Measurements from ENCODE around the gene DCLK2. TPM values are rescaled to one million over a fixed set of nuclear protein-coding genes. Genes with fewer than 3 reads are reported as not detected.

DCLK2 gene
- total RNA-seq: 32.6 TPM
- long read RNA-seq, full-length matches to known transcripts: 13 of 39 reads
- long read RNA-seq, partial matches to known transcripts: 12 of 39 reads
- long read RNA-seq, other reads (novel, unspliced or antisense): 14 of 39 reads

DNA sequence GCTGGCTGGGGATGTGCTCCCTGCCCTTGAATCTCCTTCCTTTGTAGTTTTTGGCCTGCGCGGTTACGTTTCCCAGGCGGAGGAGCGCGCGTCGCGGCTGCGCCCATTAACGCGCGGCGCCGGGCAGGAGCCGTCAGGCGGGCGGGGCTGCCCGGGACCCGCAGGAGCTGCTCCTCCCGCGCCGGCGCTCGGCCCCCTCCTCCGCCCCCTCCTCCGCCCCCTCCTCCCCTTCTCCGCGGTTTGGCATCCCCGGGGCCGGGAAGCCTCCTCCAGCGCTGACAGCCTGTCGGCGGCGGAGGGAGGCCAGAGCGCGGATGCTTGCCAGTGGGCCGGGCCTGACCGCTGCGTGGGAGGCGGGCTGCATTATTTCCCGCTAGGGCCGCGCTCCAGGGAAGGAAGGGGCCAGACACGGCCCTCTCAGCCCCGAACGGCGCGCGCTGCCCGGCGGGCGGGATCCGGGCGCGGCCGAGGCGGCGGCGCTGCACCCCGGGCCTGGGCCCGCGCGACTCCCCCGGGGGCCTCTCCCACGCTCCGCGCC, at the start of gene DCLK2:
Gene DCLK2, plus strand, starts transcription at position 405 of the 538 bp plus-strand sequence. CDS start 583 bp downstream, outside the sequence.
- DNase-seq (ENCODE audit: low spot score): peak; percentile 93
- intact Hi-C loops (cut with DNase I): loop anchor here (5.0 kb wide), 5 partner anchors 39 to 154 kb away; no protein-coding TSS in a partner anchor

DNA sequence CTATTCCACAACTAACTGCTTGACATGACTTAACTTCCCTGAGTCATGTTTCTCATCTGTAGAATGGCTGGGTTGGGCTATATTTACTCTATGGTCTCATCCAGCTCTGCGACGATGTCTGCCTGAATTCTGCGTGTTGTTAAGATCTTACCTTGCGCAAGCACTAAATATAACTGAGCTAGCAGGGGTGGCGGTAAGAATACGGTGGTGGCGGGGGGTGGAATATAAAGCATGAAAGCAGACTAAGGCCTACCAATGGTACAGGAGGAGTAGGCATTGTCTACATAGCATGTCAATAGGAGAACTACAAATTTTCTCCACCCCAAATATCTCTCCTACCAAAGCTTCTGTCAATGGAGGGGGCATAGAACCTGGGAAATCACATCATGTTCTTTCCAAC, 45.7 kb upstream of the DCLK2 start:
- intact Hi-C loops (cut with DNase I): no loop called here
- no peak for DNase-seq (ENCODE audit: low spot score)

GRCh38 chr4:150033081-150033480, 45.2 kb upstream of the DCLK2 start:
- intact Hi-C loops (cut with DNase I): no loop called here
- no peak for DNase-seq (ENCODE audit: low spot score)

- intact Hi-C loops (cut with DNase I): no loop called here
These were observed 44.3 kb upstream of the DCLK2 start for GRCh38 chr4:150033901-150034300.

DNA sequence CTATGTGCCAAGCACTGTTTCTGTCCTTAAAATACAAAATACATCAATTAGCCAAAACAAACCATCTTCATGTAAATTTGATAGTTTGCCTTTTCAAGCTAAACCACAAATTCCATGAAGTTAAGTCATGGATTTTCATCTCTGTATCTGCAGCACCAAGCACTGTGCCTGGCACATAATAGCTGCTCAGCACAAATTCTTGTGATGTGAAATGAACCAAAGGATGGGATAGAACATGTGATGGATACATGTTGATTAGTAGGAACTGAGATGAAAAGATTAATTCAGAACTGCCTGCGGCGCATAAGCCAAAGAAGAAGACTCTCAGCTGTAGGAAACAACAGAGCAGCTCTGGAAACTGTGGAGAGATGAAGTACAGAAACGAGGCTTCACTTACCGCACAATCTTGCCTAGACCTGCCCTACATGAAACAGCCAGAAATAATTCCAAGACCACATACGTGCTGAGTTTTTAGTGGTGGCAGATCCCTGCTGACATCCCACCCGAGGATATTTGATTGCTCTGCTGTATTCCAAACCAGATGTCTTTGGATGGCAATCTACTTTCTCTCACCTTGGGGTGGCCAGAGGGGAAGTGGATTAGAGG, 40.9 kb upstream of the DCLK2 start:
- intact Hi-C loops (cut with DNase I): no loop called here
- no peak for DNase-seq (ENCODE audit: low spot score)

More at GRCh38 chr4:150033901-150034300, 44.3 kb upstream of the DCLK2 start:
- DNase-seq (ENCODE audit: low spot score): no peak

DNA sequence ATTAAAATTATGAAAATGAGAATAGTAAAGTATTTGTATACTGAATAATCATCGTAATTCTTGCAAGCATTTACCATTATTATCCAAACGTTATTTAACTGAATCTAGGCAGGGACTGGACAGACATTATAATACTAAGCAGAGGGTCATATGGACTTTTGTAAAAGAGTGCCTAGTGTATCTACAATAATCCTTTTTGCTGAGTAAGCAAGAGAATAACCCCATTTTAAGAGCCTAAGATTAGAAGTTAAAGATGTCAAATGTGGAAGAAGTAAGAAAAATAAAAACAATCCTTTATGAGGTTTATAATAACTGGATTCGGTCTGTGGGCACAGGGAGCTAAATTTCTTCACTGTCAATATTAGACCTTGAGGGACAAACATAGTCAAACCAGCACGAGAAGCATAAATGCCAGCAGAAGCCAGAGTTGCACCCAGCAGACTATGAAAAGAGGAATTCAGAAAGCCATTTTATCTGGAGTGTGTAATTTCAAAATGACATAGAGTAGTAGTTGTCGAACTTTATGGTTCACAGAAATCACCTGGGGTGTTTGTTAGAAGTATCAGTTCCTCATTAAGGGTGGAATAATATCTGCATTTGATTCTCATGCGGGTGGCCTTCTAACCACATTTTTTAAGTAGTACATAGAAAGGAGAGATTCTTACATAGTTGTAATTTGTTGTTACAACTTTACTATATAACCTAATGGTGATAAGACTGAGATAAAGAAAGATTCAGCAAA, 39.7 kb upstream of the DCLK2 start:
- no peak for DNase-seq (ENCODE audit: low spot score)
- intact Hi-C loops (cut with DNase I): no loop called here

GRCh38 chr4:150039274-150040127, 38.7 kb upstream of the DCLK2 start:
- DNase-seq (ENCODE audit: low spot score): no peak
- intact Hi-C loops (cut with DNase I): no loop called here

DNA sequence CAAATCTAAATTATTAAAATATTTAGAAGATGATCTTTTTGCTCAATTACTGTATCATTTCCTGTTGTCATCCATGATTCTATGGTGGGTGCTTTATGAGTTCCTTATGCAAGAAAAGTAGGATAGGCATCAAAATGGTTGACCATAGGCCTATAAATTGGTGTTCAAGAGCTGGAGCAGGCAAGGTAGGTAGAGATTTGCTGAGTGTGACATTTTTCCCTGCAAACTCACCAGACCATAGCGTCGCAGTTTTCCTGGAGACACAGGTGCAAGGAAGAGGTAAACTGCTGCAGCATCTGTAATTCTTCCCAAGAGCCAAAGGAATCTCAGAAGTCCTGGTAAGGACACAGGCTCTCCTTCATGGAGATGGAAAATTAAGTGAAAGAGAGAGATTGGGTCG, 33.7 kb upstream of the DCLK2 start:
- no peak for DNase-seq (ENCODE audit: low spot score)
- intact Hi-C loops (cut with DNase I): no loop called here

DNA sequence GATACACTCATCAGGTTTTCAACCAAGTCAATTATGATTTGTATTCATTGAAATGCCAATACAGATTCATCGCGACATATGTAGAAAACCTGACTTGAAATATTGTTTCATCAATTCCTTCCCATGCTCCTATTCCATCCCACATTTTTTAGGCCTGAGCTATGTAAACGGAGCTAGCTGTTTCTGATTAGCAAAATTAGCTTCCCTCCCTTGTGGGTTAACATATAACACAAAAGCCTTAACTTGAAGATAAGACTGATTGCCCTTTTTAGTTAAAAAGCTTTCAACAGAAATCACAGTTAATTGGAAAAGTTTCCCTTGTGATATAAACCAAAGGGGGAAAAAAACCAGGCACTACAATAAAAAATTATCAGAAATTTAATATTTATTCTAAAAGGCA, 32.8 kb upstream of the DCLK2 start:
- intact Hi-C loops (cut with DNase I): no loop called here
- no peak for DNase-seq (ENCODE audit: low spot score)

DNA sequence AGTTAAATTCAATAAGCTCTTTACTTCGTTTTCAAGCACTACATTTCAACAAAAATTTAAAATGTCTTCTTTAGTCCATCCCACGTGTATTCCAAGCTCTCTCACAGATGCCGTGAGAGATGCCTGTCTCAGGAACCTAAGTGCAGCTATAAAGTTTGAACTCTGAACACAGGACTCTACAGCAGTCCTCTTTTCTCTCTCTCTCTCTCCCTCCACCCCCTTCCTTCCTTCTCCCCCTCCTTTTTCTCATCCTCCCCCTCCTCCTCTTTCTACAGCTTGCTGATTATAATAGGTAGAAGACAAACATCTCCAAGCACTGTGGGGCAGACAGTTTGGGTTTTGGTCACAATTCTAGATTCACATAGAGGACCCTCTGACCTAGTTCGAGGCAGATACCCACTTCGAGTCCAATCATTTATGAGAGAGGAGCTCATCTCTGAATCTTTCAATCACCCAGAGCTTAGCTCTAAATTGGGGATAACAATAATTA, 31.5 kb upstream of the DCLK2 start:
- intact Hi-C loops (cut with DNase I): no loop called here
- DNase-seq (ENCODE audit: low spot score): no peak

- DNase-seq (ENCODE audit: low spot score): no peak
These were observed 30.7 kb upstream of the DCLK2 start for GRCh38 chr4:150047546-150047945.

DNA sequence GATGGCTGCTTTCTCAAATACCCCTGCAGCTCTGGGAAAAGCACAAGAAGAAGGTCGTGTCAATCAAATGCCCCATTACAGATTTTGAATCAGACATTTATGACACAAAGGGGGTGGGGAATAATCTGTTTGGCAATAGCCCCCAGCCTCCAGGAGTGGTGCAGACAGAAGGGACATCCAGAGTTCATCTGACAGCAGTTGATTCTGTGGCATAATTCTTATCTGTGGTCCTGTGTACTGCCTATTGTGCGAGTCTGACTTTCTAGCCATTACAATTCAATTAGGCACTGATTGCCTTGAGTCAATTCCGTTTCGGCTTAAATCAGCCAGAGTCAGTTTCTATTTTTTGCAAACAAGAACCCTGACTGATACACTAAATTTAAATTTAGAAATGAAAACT, 28.6 kb upstream of the DCLK2 start:
- DNase-seq (ENCODE audit: low spot score): no peak
- intact Hi-C loops (cut with DNase I): no loop called here

More at GRCh38 chr4:150047546-150047945, 30.7 kb upstream of the DCLK2 start:
- intact Hi-C loops (cut with DNase I): no loop called here

GRCh38 chr4:150050566-150050965, 27.7 kb upstream of the DCLK2 start:
- no peak for DNase-seq (ENCODE audit: low spot score)
- intact Hi-C loops (cut with DNase I): no loop called here

DNA sequence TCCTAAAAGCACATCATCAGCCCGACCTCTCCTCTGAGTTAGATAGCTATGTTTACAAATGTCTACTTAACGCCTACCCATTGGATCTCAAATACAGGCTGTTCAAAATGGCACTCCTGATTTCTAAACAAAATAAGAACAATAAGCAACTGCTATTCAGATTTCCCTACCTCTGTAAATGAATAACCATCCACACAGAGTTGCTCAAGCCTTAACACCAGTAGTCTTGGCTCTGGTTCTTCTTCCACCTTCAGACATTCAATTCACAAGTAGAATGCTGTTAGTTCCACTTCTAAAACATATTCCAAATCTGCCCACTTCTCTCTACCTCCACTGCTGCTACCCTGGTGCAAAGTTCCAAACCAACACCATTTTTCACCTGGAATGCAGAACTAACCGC, 27.1 kb upstream of the DCLK2 start:
- DNase-seq (ENCODE audit: low spot score): no peak
- intact Hi-C loops (cut with DNase I): no loop called here

GRCh38 chr4:150055467-150055866, 22.8 kb upstream of the DCLK2 start:
- DNase-seq (ENCODE audit: low spot score): no peak
- intact Hi-C loops (cut with DNase I): no loop called here

- DNase-seq (ENCODE audit: low spot score): no peak
- intact Hi-C loops (cut with DNase I): no loop called here
These were observed 21.7 kb upstream of the DCLK2 start for GRCh38 chr4:150056569-150056968.

- no peak for DNase-seq (ENCODE audit: low spot score)
- intact Hi-C loops (cut with DNase I): no loop called here
These were observed 17.0 kb upstream of the DCLK2 start for GRCh38 chr4:150061086-150061776.

DNA sequence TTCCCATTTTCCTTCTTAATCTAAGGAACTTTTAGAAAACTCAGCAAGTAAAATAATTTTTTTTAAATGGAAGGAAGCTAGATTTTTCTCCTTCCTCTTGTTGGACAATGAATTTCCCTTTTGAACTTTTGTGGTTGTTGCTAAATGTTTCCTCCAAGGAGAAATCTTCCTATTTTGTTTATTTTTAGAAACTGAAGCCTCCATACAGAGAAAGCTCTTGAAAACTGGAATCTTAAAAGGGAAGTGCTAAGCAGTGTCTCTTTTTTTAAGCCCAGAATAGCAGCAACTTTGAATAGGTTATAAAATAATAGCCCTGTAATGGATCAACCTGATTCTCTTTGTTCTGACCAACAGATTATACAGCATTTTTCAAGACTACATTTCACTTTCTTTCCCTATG, 15.1 kb upstream of the DCLK2 start:
- no peak for DNase-seq (ENCODE audit: low spot score)
- intact Hi-C loops (cut with DNase I): no loop called here

- intact Hi-C loops (cut with DNase I): no loop called here
- no peak for DNase-seq (ENCODE audit: low spot score)
These were observed 12.5 kb upstream of the DCLK2 start for GRCh38 chr4:150065740-150066139.
